Measurements from ENCODE around the gene ACSS3. TPM values are rescaled to one million over a fixed set of nuclear protein-coding genes. Genes with fewer than 3 reads are reported as not detected.

Gene ACSS3
- total and polyA plus RNA-seq, 10 of the 15 experiments (the other 5 are each of a cell fraction or from before 2014, with no cell fraction given), result 0.06 to 0.31 TPM; not detected in 8

GRCh38 chr12:81167694-81168093 is 89.8 kb downstream of the ACSS3 start:
- no TSS peak for BruUV-seq (replicated peaks)
- TF ChIP-seq RELB (IDR thresholded peaks at IDR 0.05; ENCODE audit: low read depth) (no peak), CHD1 (IDR thresholded peaks at IDR 0.05; ENCODE audit: low read depth, low read length) (no peak), NRF1 (conservative IDR thresholded peaks at IDR 0.05; ENCODE audit: low read depth, low read length) (no peak), EZH2 (IDR thresholded peaks at IDR 0.05; ENCODE audit: borderline replicate concordance, control insufficient read depth, low read depth, low read length) (no peak), SIX5 (IDR thresholded peaks at IDR 0.05; ENCODE audit: low read depth, low read length, severe bottlenecking) (no peak), NR2C2 (IDR thresholded peaks at IDR 0.05; ENCODE audit: borderline replicate concordance, control insufficient read depth, insufficient read length, low read depth) (no peak), ZNF622 (IDR thresholded peaks at IDR 0.05) (no peak), MTA3 (IDR thresholded peaks at IDR 0.05; ENCODE audit: borderline replicate concordance, low read length) (no peak), SP1 (IDR thresholded peaks at IDR 0.05; ENCODE audit: low read depth, low read length) (no peak), POLR2A (IDR thresholded peaks at IDR 0.05; ENCODE audit: low read depth, low read length) (no peak), CHD2 (IDR thresholded peaks at IDR 0.05; ENCODE audit: borderline replicate concordance, low read depth, low read length) (no peak), TCF12 (IDR thresholded peaks at IDR 0.05; ENCODE audit: low read depth, low read length) (no peak), MEF2B (IDR thresholded peaks at IDR 0.05; ENCODE audit: partially characterized antibody, poor library complexity, severe bottlenecking) (no peak), MXI1 (IDR thresholded peaks at IDR 0.05; ENCODE audit: low read depth, low read length) (no peak), NR2C1 (IDR thresholded peaks at IDR 0.05) (no peak), IRF4 (IDR thresholded peaks at IDR 0.05; ENCODE audit: low read depth, low read length) (no peak), CREB1 (IDR thresholded peaks at IDR 0.05; ENCODE audit: low read depth) (no peak), YY1 (IDR thresholded peaks at IDR 0.05; ENCODE audit: low read depth, low read length) (no peak)
- TF ChIP-seq, protein P1, sequence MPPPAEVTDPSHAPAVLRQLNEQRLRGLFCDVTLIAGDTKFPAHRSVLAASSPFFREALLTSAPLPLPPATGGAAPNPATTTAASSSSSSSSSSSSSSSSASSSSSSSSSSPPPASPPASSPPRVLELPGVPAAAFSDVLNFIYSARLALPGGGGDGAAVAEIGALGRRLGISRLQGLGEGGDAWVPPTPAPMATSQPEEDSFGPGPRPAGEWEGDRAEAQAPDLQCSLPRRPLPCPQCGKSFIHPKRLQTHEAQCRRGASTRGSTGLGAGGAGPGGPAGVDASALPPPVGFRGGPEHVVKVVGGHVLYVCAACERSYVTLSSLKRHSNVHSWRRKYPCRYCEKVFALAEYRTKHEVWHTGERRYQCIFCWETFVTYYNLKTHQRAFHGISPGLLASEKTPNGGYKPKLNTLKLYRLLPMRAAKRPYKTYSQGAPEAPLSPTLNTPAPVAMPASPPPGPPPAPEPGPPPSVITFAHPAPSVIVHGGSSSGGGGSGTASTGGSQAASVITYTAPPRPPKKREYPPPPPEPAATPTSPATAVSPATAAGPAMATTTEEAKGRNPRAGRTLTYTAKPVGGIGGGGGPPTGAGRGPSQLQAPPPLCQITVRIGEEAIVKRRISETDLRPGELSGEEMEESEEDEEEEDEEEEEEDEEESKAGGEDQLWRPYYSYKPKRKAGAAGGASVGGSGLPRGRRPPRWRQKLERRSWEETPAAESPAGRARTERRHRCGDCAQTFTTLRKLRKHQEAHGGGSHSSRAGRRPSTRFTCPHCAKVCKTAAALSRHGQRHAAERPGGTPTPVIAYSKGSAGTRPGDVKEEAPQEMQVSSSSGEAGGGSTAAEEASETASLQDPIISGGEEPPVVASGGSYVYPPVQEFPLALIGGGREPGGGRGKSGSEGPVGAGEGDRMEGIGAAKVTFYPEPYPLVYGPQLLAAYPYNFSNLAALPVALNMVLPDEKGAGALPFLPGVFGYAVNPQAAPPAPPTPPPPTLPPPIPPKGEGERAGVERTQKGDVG (CRISPR knock-in tag; IDR thresholded peaks at IDR 0.05), result no peak
- no peak for FAIRE-seq
- Histone ChIP-seq H4K20me1 (ENCODE audit: control insufficient read depth, insufficient read depth) (no peaks in the 10 kb centered on the region), H3K27ac (ENCODE audit: control insufficient read depth, insufficient read depth) (no peak overlapping the region), H3K36me3 (ENCODE audit: control insufficient read depth in 2 of 2, insufficient read depth in 2 of 2, low read length in 1 of 2) (no peaks in the 10 kb centered on the region), H3K4me3 (no peak overlapping the region), H3K79me2 (ENCODE audit: control insufficient read depth, insufficient read depth, low read length) (no peaks in the 10 kb centered on the region), H3K4me1 (ENCODE audit: control insufficient read depth, insufficient read depth, low read length) (no peaks in the 10 kb centered on the region), H3K9ac (ENCODE audit: control insufficient read depth, insufficient read depth, low read length) (no peak overlapping the region), H3K9me3 (replicated peaks; ENCODE audit: control insufficient read depth, insufficient read depth, low read length) (no peaks in the 10 kb centered on the region), H3K4me2 (ENCODE audit: control insufficient read depth, insufficient read depth) (no peak overlapping the region), H2AFZ (ENCODE audit: control insufficient read depth, low read depth, low read length) (no peak overlapping the region), H3K27me3 (replicated peaks in 1 of 2; ENCODE audit: control insufficient read depth in 2 of 2, insufficient read depth in 2 of 2, low read length in 1 of 2) (no peaks in the 10 kb centered on the region)
- RAD21 ChIA-PET (ENCODE audit: unreplicated experiment), result no interaction called here
- no peak for DNase-seq (ENCODE audit: low read depth, low spot score)
- POLR2A ChIA-PET, result no interaction called here
- CTCF ChIA-PET, result no interaction called here
- intact Hi-C loops (cut with micrococcal nuclease; ENCODE audit: unreplicated experiment) (no loop called here), in situ Hi-C loops (cut with MboI) (no loop called here)
- WGBS (ENCODE audit: insufficient coverage, insufficient replicate concordance, low lambda C conversion rate, missing lambda C conversion rate), result 0% methylated on average over 1 of the region's 1 CpG
- ATAC-seq, result no peak
- SMC1A ChIA-PET (ENCODE audit: uncharacterized antibody, unreplicated experiment), result no interaction called here
